Karpas-422 (cell line): Measurements from ENCODE around the gene EHMT2. TPM values are rescaled to one million over a fixed set of nuclear protein-coding genes. Genes with fewer than 3 reads are reported as not detected.
"Not testable (repeated sequence)": the region's sequence is repeated elsewhere in the genome, so short reads cannot be mapped to it uniquely, and the experiment has no call there.

ENCODE experiments used
- DNase-seq: peaks from one replicate; pipeline ENCODE4 v3.0.0-alpha.2; 2015
- H2AFZ ChIP-seq: fragments of 200-600 bp; sonication (generic); 2 replicates; pipeline ENCODE4 v1.6.1; 2014; ENCODE audit warnings: antibody characterized with exemption, low read length, mixed read lengths
- H3K27ac ChIP-seq: fragments of 200-600 bp; sonication (generic); 2 replicates; pipeline ENCODE4 v1.5.1; 2014; ENCODE audit warnings: mild to moderate bottlenecking, low read length, moderate library complexity
- H3K27me3 ChIP-seq: fragments of 200-600 bp; sonication (generic); 2 replicates; pipeline ENCODE4 v1.6.1; 2014; ENCODE audit warnings: low read length, mixed read lengths
- H3K36me3 ChIP-seq: fragments of 200-600 bp; sonication (generic); 2 replicates; pipeline ENCODE4 v1.6.1; 2014; ENCODE audit warnings: low read length, mixed read lengths; ENCODE audit not compliant: insufficient read depth
- H3K4me1 ChIP-seq: fragments of 200-600 bp; sonication (generic); 2 replicates; pipeline ENCODE4 v1.6.1; 2014; ENCODE audit warnings: mild to moderate bottlenecking, low read length, mixed read lengths
- H3K4me2 ChIP-seq: fragments of 200-600 bp; sonication (generic); 2 replicates; pipeline ENCODE4 v1.6.1; 2014; ENCODE audit warnings: low read length, low read depth, mild to moderate bottlenecking; ENCODE audit not compliant: poor library complexity, severe bottlenecking
- H3K4me3 ChIP-seq: fragments of 200-600 bp; sonication (generic); 2 replicates; pipeline ENCODE4 v1.5.1; 2014; ENCODE audit warnings: mild to moderate bottlenecking, antibody characterized with exemption, low read length, mixed read lengths
- H3K79me2 ChIP-seq: fragments of 200-600 bp; sonication (generic); 2 replicates; pipeline ENCODE4 v1.6.1; 2014; ENCODE audit warnings: mild to moderate bottlenecking, low read length, mixed read lengths
- H3K9ac ChIP-seq: fragments of 200-600 bp; sonication (generic); 2 replicates; pipeline ENCODE4 v1.6.0; 2014; ENCODE audit warnings: low read length
- H3K9me2 ChIP-seq: fragments of 200-600 bp; sonication (generic), shearing (Covaris generic); replicated peaks from 2 replicates; pipeline ENCODE4 v1.6.0; 2014; ENCODE audit warnings: mild to moderate bottlenecking, low read length, moderate library complexity; ENCODE audit not compliant: insufficient read depth
- H3K9me3 ChIP-seq: fragments of 300-700, 200-600 bp; sonication (generic); 2 replicates; pipeline ENCODE4 v1.6.1; 2014; ENCODE audit warnings: low read length, mixed read lengths
- H4K20me1 ChIP-seq: fragments of 200-600 bp; sonication (generic); 2 replicates; pipeline ENCODE4 v1.6.1; 2014; ENCODE audit warnings: mild to moderate bottlenecking, antibody characterized with exemption, low read length, low read depth; ENCODE audit not compliant: insufficient read depth
- total RNA-seq: library from RNA; depleted of rRNA; stranded (reverse); fragments of >200 nt; shearing (Covaris generic); gene quantifications from 2 replicates; pipeline ENCODE4 v1.2.3, GENCODE V29; 2014; ENCODE audit warnings: low replicate concordance

EHMT2 gene
- total RNA-seq, 1 experiment from 2014 or later = 40.0 TPM

DNA sequence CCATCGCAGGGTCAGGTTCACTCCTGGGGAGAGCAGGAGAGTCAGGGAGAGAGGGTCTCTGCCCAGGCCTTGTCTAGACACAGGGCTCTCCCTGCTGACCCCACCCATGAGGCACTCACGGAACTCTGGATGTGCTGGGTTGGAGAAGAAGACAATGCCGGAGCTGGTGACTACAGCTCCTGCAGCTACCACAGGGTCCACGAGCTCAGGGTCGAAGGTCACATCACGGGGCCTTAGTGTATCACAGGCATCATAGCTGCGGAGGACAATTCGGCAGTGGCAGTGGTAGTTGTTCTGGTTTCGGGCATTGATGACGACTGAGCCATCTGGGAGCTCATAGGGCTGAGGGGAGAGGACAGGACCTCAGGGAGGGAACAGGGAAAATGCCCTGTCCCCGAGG is 37.6 kb downstream of the EHMT2 start:
- Histone ChIP-seq H3K4me1 (peaks cover 22% of the 10 kb centered on the region), H3K4me2 (no peak overlapping the region), H3K36me3 (no peaks in the 10 kb centered on the region; the same call in 1 of the 2 replicates), H2AFZ (no peak overlapping the region), H3K27me3 (no peaks in the 10 kb centered on the region), H3K4me3 (no peak overlapping the region), H3K79me2 (no peaks in the 10 kb centered on the region), H3K9ac (no peak overlapping the region), H3K9me2 (no peaks in the 10 kb centered on the region), H4K20me1 (no peaks in the 10 kb centered on the region), H3K27ac (no peak overlapping the region), H3K9me3 (no peaks in the 10 kb centered on the region)
- DNase-seq = no peak

DNA sequence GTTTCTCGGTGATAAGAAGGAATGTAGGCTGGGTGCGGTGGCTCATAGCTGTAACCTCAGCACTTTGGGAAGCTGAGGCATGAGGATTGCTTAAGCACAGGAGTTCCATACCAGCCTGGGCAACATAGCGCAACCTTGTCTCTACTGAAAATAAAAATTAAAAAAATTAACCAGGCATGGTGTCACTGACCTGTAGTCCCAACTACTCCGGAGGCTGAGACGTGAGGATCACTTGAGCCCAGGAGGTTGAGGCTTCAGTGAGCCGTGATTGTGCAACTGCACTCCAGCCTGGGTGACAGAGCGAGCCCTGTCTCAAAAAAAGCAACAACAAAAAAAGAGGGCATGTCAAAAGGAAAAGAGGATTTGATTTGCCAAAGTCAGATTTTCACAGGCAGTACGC is 38.8 kb downstream of the EHMT2 start:
- Histone ChIP-seq H3K9ac (no peak overlapping the region), H2AFZ (no peak overlapping the region), H3K27ac (no peak overlapping the region), H3K79me2 (no peaks in the 10 kb centered on the region), H3K9me2 (no peaks in the 10 kb centered on the region), H3K9me3 (no peaks in the 10 kb centered on the region), H3K4me3 (no peak overlapping the region), H3K4me1 (peaks cover 18% of the 10 kb centered on the region), H3K4me2 (no peak overlapping the region), H4K20me1 (no peaks in the 10 kb centered on the region), H3K27me3 (no peaks in the 10 kb centered on the region), H3K36me3 (no peaks in the 10 kb centered on the region; the same call in 1 of the 2 replicates)
- DNase-seq = no peak

DNA sequence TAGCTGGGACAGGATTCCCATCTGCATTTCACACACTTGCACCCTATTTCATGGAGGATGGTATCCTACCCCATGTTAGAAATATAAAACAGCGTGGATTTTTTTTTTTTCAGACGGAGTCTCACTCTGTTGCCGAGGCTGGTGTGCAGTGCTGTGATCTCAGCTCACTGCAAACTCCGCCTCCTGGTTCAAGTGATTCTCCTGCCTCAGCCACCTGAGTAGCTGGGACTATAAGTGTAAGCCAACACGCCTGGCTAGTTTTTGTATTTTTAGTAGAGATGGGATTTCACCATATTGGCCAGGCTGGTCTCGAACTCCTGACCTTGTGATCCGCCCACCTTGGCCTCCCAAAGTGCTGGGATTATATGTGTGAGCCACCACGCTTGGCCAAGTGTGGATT is 39.7 kb downstream of the EHMT2 start:
- not testable (repeated sequence) for H2AFZ ChIP-seq, H3K79me2 ChIP-seq, H3K9me3 ChIP-seq, H4K20me1 ChIP-seq, H3K27ac ChIP-seq, H3K4me2 ChIP-seq, H3K4me3 ChIP-seq, H3K27me3 ChIP-seq, H3K36me3 ChIP-seq, H3K9ac ChIP-seq, H3K9me2 ChIP-seq, DNase-seq
- H3K4me1 ChIP-seq = peaks cover 11% of the 10 kb centered on the region

DNA sequence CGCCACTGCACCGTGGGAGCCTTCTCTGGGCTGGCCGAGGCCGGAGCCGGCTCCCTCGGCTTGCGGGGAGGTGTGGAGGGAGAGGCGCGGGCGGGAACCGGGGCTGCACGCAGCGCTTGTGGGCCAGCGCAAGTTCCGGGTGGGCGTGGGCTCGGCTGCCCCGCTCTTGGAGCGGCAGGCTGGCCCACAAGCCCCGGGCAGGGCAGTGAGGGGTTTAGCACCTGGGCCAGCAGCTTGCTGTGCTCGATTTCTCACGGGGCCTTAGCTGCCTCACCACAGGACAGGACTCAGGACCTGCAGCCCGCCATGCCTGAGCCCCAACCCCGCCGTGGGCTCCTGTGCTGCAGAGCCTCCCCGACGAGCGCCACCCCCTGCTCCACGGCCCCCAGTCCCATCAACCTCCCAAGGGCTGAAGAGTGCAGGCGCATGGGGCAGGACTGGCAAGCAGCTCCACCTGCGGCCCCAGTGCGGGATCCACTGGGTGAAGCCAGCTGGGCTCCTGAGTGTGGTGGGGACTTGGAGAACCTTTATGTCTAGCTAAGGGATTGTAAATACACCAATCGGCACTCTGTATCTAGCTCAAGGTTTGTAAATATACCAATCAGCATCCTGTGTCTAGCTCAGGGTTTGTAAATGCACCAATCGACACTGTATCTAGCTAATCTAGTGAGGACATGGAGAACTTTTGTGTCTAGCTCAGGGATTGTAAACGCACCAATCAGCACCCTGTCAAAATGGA is 45.3 kb downstream of the EHMT2 start:
- H4K20me1 ChIP-seq, DNase-seq, H3K9ac ChIP-seq, H2AFZ ChIP-seq, H3K4me2 ChIP-seq, H3K4me3 ChIP-seq, H3K36me3 ChIP-seq, H3K27me3 ChIP-seq, H3K4me1 ChIP-seq, H3K9me2 ChIP-seq, H3K79me2 ChIP-seq, H3K9me3 ChIP-seq, H3K27ac ChIP-seq: not testable (repeated sequence)

DNA sequence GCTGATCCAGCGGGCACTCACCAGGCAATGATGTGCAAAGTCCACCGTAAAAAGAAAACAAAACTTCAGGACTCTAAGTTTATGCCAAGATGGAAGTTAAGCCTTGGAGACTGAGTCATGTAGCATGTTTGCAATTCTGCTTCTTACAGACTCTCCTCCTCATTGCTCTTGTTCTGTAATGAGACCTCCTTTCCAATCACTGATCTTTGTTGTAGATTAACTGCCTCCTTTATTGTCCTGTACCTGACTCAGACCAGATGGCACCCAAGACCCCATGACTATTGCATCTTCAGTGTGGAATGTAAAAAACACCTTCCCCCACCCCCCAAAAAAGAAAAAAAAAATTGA is 46.0 kb downstream of the EHMT2 start:
- Histone ChIP-seq H3K79me2 (no peaks in the 10 kb centered on the region), H3K27me3 (no peaks in the 10 kb centered on the region), H3K4me2 (no peak overlapping the region), H3K4me3 (no peak overlapping the region), H2AFZ (no peak overlapping the region), H4K20me1 (no peaks in the 10 kb centered on the region), H3K9me2 (no peaks in the 10 kb centered on the region), H3K27ac (no peak overlapping the region), H3K36me3 (no peaks in the 10 kb centered on the region), H3K9ac (no peak overlapping the region), H3K9me3 (no peaks in the 10 kb centered on the region), H3K4me1 (no peaks in the 10 kb centered on the region)
- no peak for DNase-seq

DNA sequence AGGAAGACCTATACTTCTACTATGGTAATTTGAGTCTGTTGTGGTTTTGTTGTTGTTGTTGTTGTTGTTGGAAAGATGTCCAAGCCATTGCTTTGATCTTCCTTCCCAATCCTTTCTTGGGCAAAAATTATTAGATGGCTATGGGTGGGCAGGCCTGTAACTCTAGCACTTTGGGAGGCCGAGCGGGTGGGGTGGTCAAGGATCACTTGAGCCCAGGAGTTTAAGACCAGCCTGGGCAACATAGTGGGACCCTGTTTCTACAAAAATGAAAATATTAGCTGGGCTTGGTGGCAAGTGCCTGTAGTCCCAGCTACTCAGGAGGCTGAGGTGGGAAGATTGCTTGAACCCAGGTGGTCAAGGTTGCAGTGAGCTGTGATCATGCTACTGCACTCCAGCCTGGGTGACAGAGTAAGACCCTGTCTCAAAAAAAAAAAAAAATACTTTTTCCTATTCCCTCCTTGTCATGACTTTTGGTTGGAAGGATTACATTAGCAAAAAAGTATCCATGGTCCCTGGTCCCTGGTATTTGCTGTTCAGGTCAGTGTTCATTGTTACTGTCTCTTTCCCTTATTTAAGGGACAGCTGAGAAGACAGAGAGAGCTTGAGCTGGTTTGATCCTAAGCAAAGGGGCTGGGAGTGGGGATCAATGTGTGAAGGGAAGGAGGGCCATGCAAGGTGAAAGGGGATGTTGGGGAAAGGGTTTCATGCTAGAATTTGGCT is 46.6 kb downstream of the EHMT2 start:
- Histone ChIP-seq H3K36me3 (no peaks in the 10 kb centered on the region), H3K4me1 (no peaks in the 10 kb centered on the region), H3K4me3 (no peak overlapping the region), H3K79me2 (no peaks in the 10 kb centered on the region), H3K9me2 (no peaks in the 10 kb centered on the region), H3K9ac (no peak overlapping the region), H2AFZ (no peak overlapping the region), H4K20me1 (no peaks in the 10 kb centered on the region), H3K27ac (no peak overlapping the region), H3K27me3 (no peaks in the 10 kb centered on the region), H3K9me3 (no peaks in the 10 kb centered on the region), H3K4me2 (no peak overlapping the region)
- no peak for DNase-seq

DNA sequence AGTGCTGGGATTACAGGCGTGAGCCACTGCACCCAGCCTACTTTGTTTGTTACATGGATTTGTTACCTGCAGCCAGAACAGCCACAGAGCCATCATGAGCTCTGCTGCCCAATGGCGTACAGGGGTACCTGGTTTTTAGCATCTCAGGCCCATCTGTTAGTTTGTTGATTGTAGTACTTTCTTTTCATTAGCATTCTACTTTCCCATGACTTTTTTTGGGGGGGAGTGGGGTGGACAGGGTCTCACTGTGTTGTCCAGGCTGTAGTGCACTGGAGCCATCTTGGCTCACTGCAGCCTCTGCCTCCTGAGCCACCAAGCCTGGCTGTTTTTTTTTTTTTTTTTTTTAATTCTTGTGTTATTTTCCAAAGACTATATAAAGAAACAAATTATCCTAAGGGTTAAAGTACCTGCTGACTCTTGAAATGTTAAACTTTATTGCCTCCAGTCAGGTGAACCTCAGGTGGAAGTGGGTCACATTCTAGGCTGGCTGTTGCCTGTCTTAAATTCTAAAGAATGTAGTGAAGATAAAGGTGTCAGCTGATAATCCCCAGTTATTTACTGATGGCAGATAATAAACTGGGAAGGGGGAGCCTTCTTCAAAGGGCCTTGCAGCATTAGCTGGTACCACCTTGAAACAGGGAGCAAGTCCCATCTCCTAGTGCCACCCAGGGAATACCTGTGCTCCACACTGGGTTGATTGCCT is 50.1 kb downstream of the EHMT2 start:
- no peaks in the 10 kb centered on the region for H3K79me2 ChIP-seq
- H3K9me3 ChIP-seq = no peaks in the 10 kb centered on the region
- H3K27me3 ChIP-seq = no peaks in the 10 kb centered on the region
- H3K4me2 ChIP-seq = no peak overlapping the region
- no peaks in the 10 kb centered on the region for H3K9me2 ChIP-seq
- H2AFZ ChIP-seq = no peak overlapping the region
- no peak overlapping the region for H3K9ac ChIP-seq
- H3K4me3 ChIP-seq = no peak overlapping the region
- no peak for DNase-seq
- H4K20me1 ChIP-seq = no peaks in the 10 kb centered on the region
- H3K27ac ChIP-seq = no peak overlapping the region
- no peaks in the 10 kb centered on the region for H3K4me1 ChIP-seq
- no peaks in the 10 kb centered on the region for H3K36me3 ChIP-seq

DNA sequence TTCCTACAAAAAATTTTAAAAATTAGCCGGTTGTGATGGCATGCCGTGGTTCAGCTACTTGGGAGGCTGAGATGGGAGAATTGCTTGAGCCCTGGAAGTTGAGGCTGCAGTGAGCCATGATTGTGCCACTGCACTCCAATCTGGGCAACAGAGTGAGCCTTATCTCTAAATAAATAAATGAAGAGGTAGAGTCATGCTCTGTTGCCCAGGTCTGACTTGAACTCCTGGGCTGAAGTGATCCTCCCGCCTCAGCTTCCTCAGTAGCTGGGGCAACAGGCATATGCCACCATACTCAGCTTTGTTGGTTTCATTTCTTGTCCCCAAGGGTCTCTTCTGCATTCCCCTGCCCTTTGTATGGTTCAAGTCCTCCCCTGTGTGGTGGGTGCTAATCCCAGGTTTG is 53.0 kb downstream of the EHMT2 start:
- no peaks in the 10 kb centered on the region for H3K4me1 ChIP-seq
- H3K27ac ChIP-seq = no peak overlapping the region
- H2AFZ ChIP-seq = no peak overlapping the region
- no peak overlapping the region for H3K4me3 ChIP-seq
- no peaks in the 10 kb centered on the region for H3K9me3 ChIP-seq
- peaks cover 6% of the 10 kb centered on the region for H3K36me3 ChIP-seq
- H3K9me2 ChIP-seq = no peaks in the 10 kb centered on the region
- DNase-seq = no peak
- H3K4me2 ChIP-seq = no peak overlapping the region
- H4K20me1 ChIP-seq = 0 out of 2 replicates have a peak, but pooled peaks cover under 1% of the 10 kb centered on the region
- no peak overlapping the region for H3K9ac ChIP-seq
- H3K79me2 ChIP-seq = no peaks in the 10 kb centered on the region
- H3K27me3 ChIP-seq = no peaks in the 10 kb centered on the region
